Measurements from ENCODE around the gene IL4I1. TPM values are rescaled to one million over a fixed set of nuclear protein-coding genes. Genes with fewer than 3 reads are reported as not detected.

The IL4I1 gene
- polyA plus RNA-seq, 4 donors, result 2.3 to 3.0 (median 2.5) TPM

- DNase-seq (ENCODE audit: low read depth in 4 of 4, low spot score in 2 of 4), result no peak
Measured at GRCh38 chr19:49881672-49882394, 14.9 kb downstream of the IL4I1 start.

GRCh38 chr19:49881186-49881585, 15.5 kb downstream of the IL4I1 start:
- no peak for DNase-seq (ENCODE audit: low read depth in 4 of 4, low spot score in 2 of 4)

GRCh38 chr19:49880162-49880869, 16.4 kb downstream of the IL4I1 start:
- DNase-seq (ENCODE audit: low read depth in 4 of 4, low spot score in 2 of 4), result no peak

GRCh38 chr19:49879243-49879963, 17.3 kb downstream of the IL4I1 start:
- no peak for DNase-seq (ENCODE audit: low read depth in 4 of 4, low spot score in 2 of 4)

GRCh38 chr19:49878744-49879070, 18.0 kb downstream of the IL4I1 start:
- DNase-seq (ENCODE audit: low read depth in 4 of 4, low spot score in 2 of 4), result no peak

- DNase-seq (ENCODE audit: low read depth in 4 of 4, low spot score in 2 of 4), result peak in 3 of 4 donors; percentile 90 to 96 (median 94)
Measured at GRCh38 chr19:49877879-49878743, 18.6 kb downstream of the IL4I1 start.

GRCh38 chr19:49877020-49877878, 19.4 kb downstream of the IL4I1 start, which contains the start of the genes AKT1S1 and TBC1D17:
Gene AKT1S1, minus strand, starts transcription at chr19:49877355. Its CDS starts 4,060 bp downstream, at chr19:49873295.
Gene TBC1D17, plus strand, starts transcription at chr19:49877702. Its CDS starts 22 bp downstream, at chr19:49877724.
- DNase-seq (ENCODE audit: low read depth in 4 of 4, low spot score in 2 of 4), result peak; percentile 99 to 100 (median 99)

- peak; percentile 98 to 100 (median 99) for DNase-seq (ENCODE audit: low read depth in 4 of 4, low spot score in 2 of 4)
Measured at GRCh38 chr19:49876422-49877019, 20.2 kb downstream of the IL4I1 start.

GRCh38 chr19:49875857-49876421, 20.7 kb downstream of the IL4I1 start:
- no peak for DNase-seq (ENCODE audit: low read depth in 4 of 4, low spot score in 2 of 4)

GRCh38 chr19:49875177-49875576, 21.5 kb downstream of the IL4I1 start:
- no peak for DNase-seq (ENCODE audit: low read depth in 4 of 4, low spot score in 2 of 4)

- DNase-seq (ENCODE audit: low read depth in 4 of 4, low spot score in 2 of 4), result no peak
Measured at GRCh38 chr19:49874503-49875157, 22.1 kb downstream of the IL4I1 start.

GRCh38 chr19:49873834-49874233, 22.9 kb downstream of the IL4I1 start:
- DNase-seq (ENCODE audit: low read depth in 4 of 4, low spot score in 2 of 4), result no peak

- no peak for DNase-seq (ENCODE audit: low read depth in 4 of 4, low spot score in 2 of 4)
Measured at GRCh38 chr19:49873129-49873521, 23.6 kb downstream of the IL4I1 start.

GRCh38 chr19:49872245-49873128, 24.2 kb downstream of the IL4I1 start:
- no peak for DNase-seq (ENCODE audit: low read depth in 4 of 4, low spot score in 2 of 4)

- DNase-seq (ENCODE audit: low read depth in 4 of 4, low spot score in 2 of 4), result no peak
Measured at GRCh38 chr19:49871349-49871985, 25.2 kb downstream of the IL4I1 start.

GRCh38 chr19:49870309-49870901, 26.3 kb downstream of the IL4I1 start:
- no peak for DNase-seq (ENCODE audit: low read depth in 4 of 4, low spot score in 2 of 4)

All from left renal cortex interstitium (tissue), 4 donors.